SHP77 treated with DMSO at 0.1 percent for 48 hours (cell line): Measurements from ENCODE around the gene ARL6IP1.
"Not testable (repeated sequence)": the region's sequence is repeated elsewhere in the genome, so short reads cannot be mapped to it uniquely, and the experiment has no call there.

Experiments used
- DNase-seq: peaks from one replicate; lab custom pipeline; 2025; lab: John Stamatoyannopoulos, UW

ARL6IP1 gene

DNA sequence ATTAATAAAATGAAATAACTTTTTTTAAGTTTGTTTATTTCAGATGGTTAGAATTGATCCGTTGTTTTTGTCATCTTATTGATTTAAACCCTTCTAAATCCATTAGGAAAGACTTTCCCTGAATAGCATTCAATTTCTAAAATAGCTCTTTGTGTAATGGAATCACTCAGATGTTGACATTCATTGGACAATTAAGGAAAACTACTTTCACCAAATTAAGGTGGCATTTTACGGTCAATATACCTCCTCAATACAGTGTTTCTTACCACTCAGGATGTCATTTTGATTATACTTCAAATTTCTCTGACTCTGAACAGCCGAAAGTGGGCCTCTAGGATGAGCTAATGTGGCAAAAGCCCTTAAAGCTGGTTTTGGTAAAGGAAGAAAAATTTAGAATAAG lies 1.8 kb downstream of the ARL6IP1 start:
- DNase-seq: no peak

GRCh38 chr16:18797746-18798145 lies 3.6 kb downstream of the ARL6IP1 start:
- no peak for DNase-seq

- no peak for DNase-seq
Measured at GRCh38 chr16:18796377-18796776, 5.0 kb downstream of the ARL6IP1 start.

DNA sequence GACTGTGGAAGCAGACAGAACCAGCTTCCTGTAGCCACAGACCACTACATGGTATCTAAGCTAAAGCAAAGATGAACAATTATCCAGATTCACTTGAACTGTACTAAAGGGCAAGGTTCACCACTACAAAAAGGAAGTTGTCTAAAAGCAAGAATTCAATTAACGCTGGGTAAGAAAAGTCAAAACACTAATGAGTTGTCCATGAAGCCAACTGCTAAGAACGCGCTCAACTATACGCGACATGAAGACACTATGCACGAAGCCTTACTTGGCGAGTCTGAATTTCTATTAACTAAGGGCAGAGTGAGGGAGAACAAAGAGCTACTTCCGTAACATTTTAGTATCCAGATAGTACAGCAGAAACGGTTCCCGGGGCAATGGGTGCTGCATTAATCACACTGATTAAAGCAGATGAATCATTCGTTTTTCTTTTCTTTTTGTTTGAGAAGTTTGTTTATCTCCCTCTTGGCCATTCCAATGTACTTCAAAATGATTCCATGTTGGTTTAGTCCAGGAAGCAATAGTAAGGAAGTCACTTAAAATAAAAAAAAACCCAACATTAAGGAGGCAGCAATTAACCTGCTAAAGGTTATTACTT lies 8.4 kb downstream of the ARL6IP1 start:
- DNase-seq: no peak

DNA sequence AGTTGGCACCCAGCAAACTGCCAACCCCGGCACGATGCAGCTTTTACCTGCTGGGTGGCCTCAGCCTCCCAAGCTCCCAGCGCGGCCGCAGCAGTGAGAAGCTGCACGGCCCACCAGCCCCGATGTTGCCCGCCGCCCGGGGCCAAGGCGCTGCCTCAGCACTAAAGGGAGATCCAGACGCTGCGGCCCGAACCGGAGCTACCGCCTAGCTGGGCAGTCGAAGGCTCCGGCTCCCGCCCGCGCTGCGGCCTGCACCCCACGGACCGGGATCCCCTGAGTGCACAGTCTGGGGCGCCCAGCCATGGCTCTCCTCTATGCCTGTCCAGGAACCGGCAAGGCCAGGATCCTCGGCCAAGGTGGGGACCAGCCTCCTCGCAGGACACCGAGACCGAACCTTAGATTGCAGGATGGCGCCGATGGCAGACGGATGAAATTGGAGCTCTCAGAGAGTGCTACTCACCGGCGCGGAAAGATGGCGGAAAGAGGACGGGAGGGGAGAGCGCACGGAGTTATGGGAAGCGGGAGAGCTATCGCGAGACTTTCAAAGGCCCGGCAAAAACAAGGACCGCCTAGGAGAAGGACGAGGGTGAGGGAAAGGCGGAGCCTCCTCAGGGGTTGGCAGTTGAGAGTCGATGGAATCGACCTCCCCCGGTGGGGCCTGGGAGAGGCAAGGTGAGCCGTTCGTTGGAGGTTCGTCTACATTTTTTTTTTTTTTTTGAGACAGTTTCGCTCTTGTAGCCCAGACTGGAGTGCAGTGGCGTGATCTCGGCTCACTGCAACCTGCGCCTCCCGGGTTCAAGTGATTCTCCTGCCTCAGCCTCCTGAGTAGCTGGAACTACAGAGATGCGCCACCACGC lies 11.3 kb downstream of the ARL6IP1 start, which contains the start of gene RPS15A:
Gene RPS15A (minus strand): TSS at position 485 of the 857 bp plus-strand sequence. CDS start 1,221 bp downstream, outside the sequence.
- peak; percentile 90 for DNase-seq

DNA sequence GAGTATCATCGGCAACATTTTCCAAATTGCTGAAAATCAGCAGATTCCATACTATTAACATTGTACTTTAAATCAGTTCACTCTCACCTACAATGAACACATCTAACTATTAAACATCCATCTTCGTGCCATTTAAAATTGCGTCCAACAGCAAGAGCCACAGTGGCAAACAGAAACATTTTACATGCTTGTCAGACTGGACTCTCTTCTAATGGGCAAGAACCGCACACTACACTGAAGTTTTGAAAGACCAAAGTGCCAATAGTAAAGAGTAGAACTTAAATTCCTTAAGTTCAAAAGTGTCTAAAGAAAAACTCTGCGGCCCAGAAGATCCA lies 11.9 kb downstream of the ARL6IP1 start:
- DNase-seq: no peak

DNA sequence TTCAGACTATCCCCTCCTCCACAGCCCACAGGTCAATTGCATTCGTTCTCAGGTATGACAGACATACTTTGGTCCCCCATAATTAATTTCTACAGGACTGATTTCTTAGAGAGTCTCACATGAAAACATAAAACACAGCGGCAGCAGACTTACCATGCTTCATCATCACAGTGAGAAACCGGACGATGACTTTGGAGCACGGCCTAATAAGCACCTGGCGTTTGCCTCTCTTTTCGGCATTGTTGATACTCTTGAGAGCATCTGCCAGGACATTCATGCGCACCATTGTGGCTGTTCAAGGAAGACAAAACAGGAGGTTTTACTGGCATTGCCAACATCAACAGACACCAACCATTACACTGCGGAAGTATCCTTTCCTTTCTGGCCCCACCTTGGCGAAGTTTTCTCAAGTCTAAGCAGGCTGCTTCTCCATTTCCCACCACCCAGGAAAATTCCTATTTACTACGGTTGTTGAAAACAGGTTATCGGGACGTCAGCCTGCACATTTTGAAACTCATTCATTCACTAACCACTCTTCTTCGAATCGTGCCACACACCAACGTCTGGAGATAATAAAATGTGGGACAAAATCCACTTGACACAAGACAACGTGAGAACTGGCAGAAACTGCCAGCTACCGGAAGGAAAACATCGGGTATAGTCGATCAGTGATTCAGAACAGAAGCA lies 12.4 kb downstream of the ARL6IP1 start:
- no peak for DNase-seq

- DNase-seq: no peak
Measured at GRCh38 chr16:18784917-18785623, 16.3 kb downstream of the ARL6IP1 start.

- no peak for DNase-seq
Measured at GRCh38 chr16:18783430-18784341, 17.7 kb downstream of the ARL6IP1 start.

DNA sequence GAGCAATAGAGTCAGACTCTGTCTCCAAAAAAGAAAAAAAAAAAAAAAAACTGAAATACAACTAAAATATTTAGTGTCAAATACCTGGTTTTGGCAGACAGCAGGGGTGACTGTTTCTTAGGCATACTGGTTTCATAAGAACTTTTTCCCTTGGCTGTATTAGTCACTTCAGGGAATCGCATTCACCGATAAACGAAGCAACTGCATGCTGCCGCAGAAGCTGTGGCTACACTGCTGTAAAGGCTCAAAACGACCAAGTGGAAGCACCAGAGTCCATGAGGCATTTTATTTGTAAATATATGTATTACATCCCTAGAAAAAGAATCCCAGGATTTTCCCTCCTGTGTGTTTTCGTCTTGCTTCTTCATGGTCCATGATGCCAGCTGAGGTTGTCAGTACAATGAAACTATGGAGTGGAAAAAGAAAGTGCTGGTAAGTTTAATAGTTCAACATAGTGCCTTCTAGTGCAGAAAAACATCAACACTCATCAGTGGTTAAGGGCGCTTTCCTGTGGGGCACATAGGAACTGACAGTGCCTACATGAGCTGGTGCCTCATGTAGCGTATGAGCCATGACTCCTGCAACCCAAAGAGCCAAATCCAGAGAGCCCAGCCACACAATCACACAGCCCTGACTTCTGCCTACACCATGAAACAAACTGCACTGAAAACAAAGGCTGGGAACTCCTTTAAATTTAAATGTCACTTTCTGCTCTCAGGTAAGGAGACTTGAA lies 18.5 kb downstream of the ARL6IP1 start:
- no peak for DNase-seq

- DNase-seq: not testable (repeated sequence)
Measured at GRCh38 chr16:18781232-18781631, 20.1 kb downstream of the ARL6IP1 start.

DNA sequence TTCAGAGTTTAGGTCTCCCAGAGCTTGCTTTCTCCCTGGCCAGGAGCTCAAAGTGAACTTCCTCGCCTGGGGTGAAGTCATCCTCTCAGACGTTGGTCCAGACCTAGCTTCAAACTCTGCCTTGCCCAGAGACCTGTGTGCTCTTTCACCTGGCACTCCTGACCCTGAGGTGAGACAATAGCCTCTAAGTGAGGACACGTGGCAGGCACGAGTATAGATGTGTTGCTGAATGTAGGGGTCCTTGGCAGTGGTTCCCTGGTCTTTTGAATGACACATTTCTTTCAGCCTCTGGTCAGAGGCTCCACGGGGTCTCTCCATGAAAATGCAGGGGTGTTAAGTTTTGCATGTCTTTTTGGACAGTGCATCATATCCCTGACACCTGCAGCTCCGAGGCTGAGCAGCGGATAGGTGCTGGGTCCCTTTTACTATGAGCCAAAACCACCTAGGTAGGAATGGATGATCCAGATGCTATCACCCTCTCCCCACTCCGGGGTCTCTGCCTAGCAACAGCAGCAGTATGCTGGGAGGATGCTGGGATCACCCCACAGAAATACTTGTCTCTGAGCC lies 20.8 kb downstream of the ARL6IP1 start:
- not testable (repeated sequence) for DNase-seq

DNA sequence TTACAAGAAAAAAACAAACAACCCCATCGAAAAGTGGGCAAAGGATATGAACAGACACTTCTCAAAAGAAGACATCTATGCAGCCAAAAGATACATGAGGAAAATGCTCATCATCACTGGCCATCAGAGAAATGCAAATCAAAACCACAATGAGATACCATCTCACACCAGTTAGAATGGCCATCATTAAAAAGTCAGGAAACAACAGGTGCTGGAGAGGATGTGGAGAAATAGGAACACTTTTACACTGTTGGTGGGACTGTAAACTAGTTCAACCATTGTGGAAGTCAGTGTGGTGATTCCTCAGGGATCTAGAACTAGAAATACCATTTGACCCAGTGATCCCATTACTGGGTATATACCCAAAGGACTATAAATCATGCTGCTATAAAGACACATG lies 23.7 kb downstream of the ARL6IP1 start:
- DNase-seq: not testable (repeated sequence)

- not testable (repeated sequence) for DNase-seq
Measured at GRCh38 chr16:18776334-18776733, 25.0 kb downstream of the ARL6IP1 start.

DNA sequence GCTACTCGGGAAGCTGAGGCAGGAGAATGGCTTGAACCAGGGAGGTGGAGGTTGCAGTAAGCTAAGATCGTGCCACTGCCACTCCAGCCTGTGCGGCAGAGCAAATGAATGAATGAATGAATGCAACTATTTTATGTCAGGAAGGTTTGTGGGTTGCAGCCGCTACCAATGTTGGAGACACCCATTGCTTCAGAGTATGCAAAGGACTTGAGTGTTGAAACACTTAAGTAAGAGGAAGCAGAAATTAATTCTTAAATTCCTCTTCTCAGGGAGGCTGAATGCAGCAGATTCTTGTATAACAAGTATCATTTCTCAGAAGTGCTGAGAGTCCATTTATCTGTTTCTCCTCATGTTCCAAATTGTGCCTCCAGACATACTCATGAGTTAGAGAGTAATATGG lies 26.7 kb downstream of the ARL6IP1 start:
- DNase-seq: not testable (repeated sequence)

GRCh38 chr16:18772171-18772570 lies 29.2 kb downstream of the ARL6IP1 start:
- not testable (repeated sequence) for DNase-seq

DNA sequence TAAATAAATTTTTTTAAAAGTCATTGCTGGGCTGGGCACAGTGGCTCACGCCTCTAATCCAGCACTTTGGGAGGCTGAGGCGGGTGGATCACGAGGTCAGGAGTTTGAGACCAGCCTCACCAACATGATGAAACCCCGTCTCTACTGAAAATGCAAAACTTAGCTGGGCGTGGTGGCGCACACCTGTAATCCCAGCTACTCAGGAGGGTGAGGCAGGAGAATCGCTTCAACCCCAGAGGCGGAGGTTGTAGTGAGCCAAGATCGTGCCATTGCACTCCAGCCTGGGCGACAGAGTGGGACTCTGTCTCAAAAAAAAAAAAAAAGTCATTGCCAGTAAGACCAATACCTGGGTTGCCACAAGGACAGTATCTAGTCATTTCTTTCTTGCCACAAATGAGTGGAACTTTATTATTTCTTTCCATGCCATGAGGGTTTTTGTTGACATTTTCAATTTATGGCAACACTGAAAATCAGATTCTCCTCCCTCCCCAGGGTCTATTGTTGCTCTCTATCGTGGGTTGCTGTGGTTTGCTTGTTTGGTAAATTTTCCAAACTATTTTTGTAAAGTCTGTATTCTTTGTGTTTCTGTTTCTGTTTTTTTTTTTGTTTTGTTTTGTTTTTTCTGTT lies 30.9 kb downstream of the ARL6IP1 start:
- not testable (repeated sequence) for DNase-seq

DNA sequence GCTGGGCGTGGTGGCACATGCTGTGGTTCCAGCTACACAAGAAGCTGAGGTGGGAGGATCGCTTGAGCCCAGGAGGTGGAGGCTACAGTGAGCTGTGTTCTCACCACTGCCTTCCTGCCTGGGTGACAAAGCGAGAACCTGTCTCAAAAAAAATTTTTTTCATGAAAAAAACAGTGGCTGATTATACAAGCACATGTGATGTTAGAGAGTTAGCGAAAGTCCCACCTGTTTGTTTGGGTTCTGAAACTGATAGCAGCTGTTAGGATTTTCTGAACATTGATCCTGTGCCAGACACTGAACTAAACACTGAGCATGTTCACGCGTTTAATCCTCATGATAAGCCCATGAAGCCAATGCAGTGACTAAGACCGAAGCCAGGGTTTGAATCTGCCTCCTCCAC lies 34.1 kb downstream of the ARL6IP1 start:
- DNase-seq: not testable (repeated sequence)

GRCh38 chr16:18762713-18763112 lies 38.6 kb downstream of the ARL6IP1 start:
- not testable (repeated sequence) for DNase-seq
